Mesothelial cell of epicardium (in vitro differentiated cells): ENCODE measurements around the gene PIP5K1C. TPM values are rescaled to one million over a fixed set of nuclear protein-coding genes. Genes with fewer than 3 reads are reported as not detected.

ENCODE experiments used
- DNase-seq, 2 experiments: peaks; one replicate each; pipeline ENCODE4 v3.0.0; 2021; ENCODE audit warnings: low spot score in 2 of 2; ENCODE audit not compliant: unreplicated experiment in 2 of 2
- H3K27ac Mint-ChIP-seq: 2 replicates; pipeline ENCODE4 v1.8.0; 2021; ENCODE audit warnings: mixed read lengths
- H3K27me3 Mint-ChIP-seq: 2 replicates; pipeline ENCODE4 v1.8.0; 2021; ENCODE audit warnings: low read depth, mixed read lengths
- H3K36me3 Mint-ChIP-seq: 2 replicates; pipeline ENCODE4 v1.8.0; 2021; ENCODE audit warnings: mixed read lengths
- H3K4me1 Mint-ChIP-seq: 2 replicates; pipeline ENCODE4 v1.8.0; 2021; ENCODE audit warnings: mixed read lengths
- H3K4me3 Mint-ChIP-seq: 2 replicates; pipeline ENCODE4 v1.8.0; 2021; ENCODE audit warnings: mild to moderate bottlenecking, moderate library complexity, mixed read lengths
- H3K9me3 Mint-ChIP-seq: 2 replicates; pipeline ENCODE4 v1.8.0; 2021; ENCODE audit warnings: mixed read lengths
- CTCF ChIP-seq: fragments of 200-600 bp; sonication (generic); IDR thresholded peaks from one replicate; pipeline ENCODE4 v1.5.0; 2021; ENCODE audit warnings: antibody characterized with exemption; ENCODE audit not compliant: unreplicated experiment
- total RNA-seq: library from RNA; stranded (reverse); gene quantifications from 3 replicates; pipeline ENCODE4 v1.2.1, GENCODE V29; 2021

The PIP5K1C gene
- total RNA-seq, 1 donor from 2014 or later, result 45.7 TPM

DNA sequence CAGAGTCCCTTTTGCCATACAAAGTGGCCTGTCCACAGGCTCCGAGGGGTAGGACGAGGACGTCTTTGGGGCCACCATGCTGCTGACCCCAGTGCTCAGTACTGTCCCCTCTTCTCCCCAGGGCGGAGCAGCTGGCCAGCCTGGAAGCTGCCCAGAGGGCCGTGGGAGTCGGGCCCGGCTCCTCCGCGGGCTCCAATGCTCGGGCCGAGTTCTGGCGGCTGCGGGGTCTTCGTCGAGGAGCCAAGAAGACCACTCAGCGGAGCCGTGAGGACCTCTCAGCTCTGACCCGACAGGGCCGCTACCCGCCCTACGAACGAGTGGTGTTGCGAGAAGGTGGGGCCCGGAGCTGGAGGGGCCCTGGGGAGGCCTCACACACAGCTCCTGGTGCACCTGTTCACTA lies 40.2 kb upstream of the PIP5K1C start:
- H3K9me3 Mint-ChIP-seq, result no peaks in the 10 kb centered on the region
- no peaks in the 10 kb centered on the region for H3K4me1 Mint-ChIP-seq
- H3K27ac Mint-ChIP-seq, result no peak overlapping the region
- TF ChIP-seq CTCF, result no peak
- peaks cover 10% of the 10 kb centered on the region for H3K36me3 Mint-ChIP-seq
- H3K27me3 Mint-ChIP-seq, result no peaks in the 10 kb centered on the region
- H3K4me3 Mint-ChIP-seq, result no peak overlapping the region
- DNase-seq, result no peak

DNA sequence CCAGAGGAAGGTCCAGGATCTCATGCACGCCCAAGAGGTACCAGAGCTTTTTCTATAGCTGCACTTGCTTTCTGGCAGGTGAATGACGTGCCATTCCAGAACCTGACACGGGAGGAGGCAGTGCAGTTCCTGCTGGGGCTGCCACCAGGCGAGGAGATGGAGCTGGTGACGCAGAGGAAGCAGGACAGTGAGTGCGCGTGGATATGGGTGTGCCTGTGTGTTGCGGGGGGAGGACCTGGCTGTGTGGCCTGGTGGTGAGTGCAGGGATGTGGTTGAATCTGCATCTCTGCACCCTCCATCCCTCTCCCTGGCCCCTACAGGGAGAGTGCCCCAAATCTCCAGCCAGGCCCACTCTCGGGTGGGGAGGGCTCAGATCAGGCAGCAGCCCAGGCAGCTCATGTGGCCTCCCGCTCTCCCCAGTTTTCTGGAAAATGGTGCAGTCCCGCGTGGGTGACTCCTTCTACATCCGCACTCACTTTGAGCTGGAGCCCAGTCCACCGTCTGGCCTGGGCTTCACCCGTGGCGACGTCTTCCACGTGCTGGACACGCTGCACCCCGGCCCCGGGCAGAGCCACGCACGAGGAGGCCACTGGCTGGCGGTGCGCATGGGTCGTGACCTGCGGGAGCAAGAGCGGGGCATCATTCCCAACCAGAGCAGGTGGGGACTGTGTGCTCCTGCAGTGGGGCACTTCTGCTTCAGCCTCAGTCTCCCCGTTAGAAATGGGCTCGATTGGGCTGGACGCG lies 38.4 kb upstream of the PIP5K1C start:
- Mint-ChIP-seq H3K4me1 (no peaks in the 10 kb centered on the region), H3K27ac (no peak overlapping the region), H3K9me3 (no peaks in the 10 kb centered on the region), H3K27me3 (no peaks in the 10 kb centered on the region), H3K4me3 (no peak overlapping the region), H3K36me3 (peaks cover 7% of the 10 kb centered on the region)
- TF ChIP-seq CTCF, result no peak
- no peak for DNase-seq

GRCh38 chr19:3737487-3738205 lies 37.4 kb upstream of the PIP5K1C start:
- H3K36me3 Mint-ChIP-seq, result peaks cover 9% of the 10 kb centered on the region
- TF ChIP-seq CTCF, result no peak
- no peak overlapping the region for H3K27ac Mint-ChIP-seq
- H3K4me3 Mint-ChIP-seq, result no peak overlapping the region
- H3K9me3 Mint-ChIP-seq, result no peaks in the 10 kb centered on the region
- no peaks in the 10 kb centered on the region for H3K4me1 Mint-ChIP-seq
- H3K27me3 Mint-ChIP-seq, result no peaks in the 10 kb centered on the region
- no peak for DNase-seq

DNA sequence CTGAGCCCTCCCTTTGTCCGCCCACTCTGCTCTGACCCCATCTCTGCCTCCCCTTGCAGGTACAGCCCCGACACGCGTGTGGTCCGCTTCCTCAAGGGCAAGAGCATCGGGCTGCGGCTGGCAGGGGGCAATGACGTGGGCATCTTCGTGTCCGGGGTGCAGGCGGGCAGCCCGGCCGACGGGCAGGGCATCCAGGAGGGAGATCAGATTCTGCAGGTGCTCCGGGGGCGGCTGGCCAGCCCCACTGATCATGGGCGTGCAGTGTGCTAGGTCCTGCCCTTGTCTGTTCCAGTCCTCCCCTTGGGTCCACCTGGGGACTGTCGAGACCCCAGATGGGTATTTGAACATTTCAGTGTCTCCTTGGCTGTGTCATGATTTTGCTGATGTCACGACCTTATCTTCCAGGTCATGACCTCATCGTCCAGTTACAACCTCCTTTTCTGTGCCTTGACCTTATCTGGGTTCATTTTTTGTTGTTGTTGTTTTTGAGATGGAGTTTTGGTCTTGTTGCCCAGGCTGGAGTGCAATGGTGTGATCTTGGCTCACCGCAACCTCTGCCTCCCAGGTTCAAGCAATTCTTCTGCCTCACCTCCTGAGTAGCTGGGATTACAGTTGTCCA lies 35.9 kb upstream of the PIP5K1C start:
- no peaks in the 10 kb centered on the region for H3K4me1 Mint-ChIP-seq

DNA sequence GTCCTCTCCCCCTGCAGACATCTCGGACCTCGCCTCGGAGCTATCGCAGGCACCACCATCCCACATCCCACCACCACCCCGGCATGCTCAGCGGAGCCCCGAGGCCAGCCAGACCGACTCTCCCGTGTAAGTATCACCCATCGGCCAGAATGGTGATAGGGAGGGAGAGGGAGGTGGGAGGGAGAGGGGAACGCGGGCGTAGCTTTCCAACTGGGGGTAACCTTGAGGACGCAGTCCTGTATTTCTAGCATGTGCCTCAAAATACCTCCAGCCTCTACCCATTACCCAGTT lies 34.0 kb upstream of the PIP5K1C start:
- Mint-ChIP-seq H3K9me3 (no peaks in the 10 kb centered on the region), H3K36me3 (peaks cover 15% of the 10 kb centered on the region), H3K27me3 (no peaks in the 10 kb centered on the region), H3K27ac (no peak overlapping the region), H3K4me3 (no peak overlapping the region), H3K4me1 (no peaks in the 10 kb centered on the region)
- DNase-seq, result no peak
- TF ChIP-seq CTCF, result no peak

More for the DNA sequence above, 35.9 kb upstream of the PIP5K1C start:
- Mint-ChIP-seq H3K27ac (no peak overlapping the region), H3K36me3 (peaks cover 10% of the 10 kb centered on the region), H3K4me3 (no peak overlapping the region), H3K9me3 (no peaks in the 10 kb centered on the region), H3K27me3 (no peaks in the 10 kb centered on the region)
- no peak for DNase-seq
- TF ChIP-seq CTCF, result no peak
